Smooth muscle cell (in vitro differentiated cells): ENCODE measurements around the gene SLC25A19. TPM values are rescaled to one million over a fixed set of nuclear protein-coding genes. Genes with fewer than 3 reads are reported as not detected.
"Not testable (repeated sequence)": the region's sequence is repeated elsewhere in the genome, so short reads cannot be mapped to it uniquely, and the experiment has no call there.

Experiments used
- DNase-seq: peaks from one replicate; lab custom pipeline; 2025; ENCODE audit not compliant: unreplicated experiment; lab: John Stamatoyannopoulos, UW
- H2AFZ ChIP-seq: fragments of 200-600 bp; sonication (generic); 2 replicates; pipeline ENCODE4 v1.6.0; 2016; ENCODE audit warnings: antibody characterized with exemption, low read depth, mild to moderate bottlenecking
- H3F3A ChIP-seq: fragments of 200-600 bp; sonication (generic); 2 replicates; pipeline ENCODE4 v1.6.0; 2017; ENCODE audit warnings: antibody characterized with exemption, low read depth
- H3K27ac ChIP-seq: fragments of 200-600 bp; sonication (generic); 2 replicates; pipeline ENCODE4 v1.5.1; 2016; ENCODE audit warnings: low read depth, mild to moderate bottlenecking
- H3K27me3 ChIP-seq: fragments of 200-600 bp; sonication (generic); 2 replicates; pipeline ENCODE4 v1.6.1; 2016; ENCODE audit warnings: low read depth, mild to moderate bottlenecking
- H3K36me3 ChIP-seq: fragments of 200-600 bp; sonication (generic); 2 replicates; pipeline ENCODE4 v1.5.1; 2016; ENCODE audit warnings: low read depth
- H3K4me1 ChIP-seq: fragments of 200-600 bp; sonication (generic); 2 replicates; pipeline ENCODE4 v1.5.1; 2016; ENCODE audit warnings: low read depth
- H3K4me2 ChIP-seq: fragments of 200-600 bp; sonication (generic); 2 replicates; pipeline ENCODE4 v1.6.0; 2016; ENCODE audit warnings: mild to moderate bottlenecking
- H3K4me3 ChIP-seq: fragments of 200-600 bp; sonication (generic); 2 replicates; pipeline ENCODE4 v1.5.1; 2016; ENCODE audit warnings: mild to moderate bottlenecking
- H3K79me2 ChIP-seq: fragments of 200-600 bp; sonication (generic); 2 replicates; pipeline ENCODE4 v1.6.0; 2016; ENCODE audit warnings: low read depth, mild to moderate bottlenecking
- H3K9ac ChIP-seq: fragments of 200-600 bp; sonication (generic); 2 replicates; pipeline ENCODE4 v1.6.0; 2016; ENCODE audit warnings: low read depth
- H3K9me3 ChIP-seq: fragments of 200-600 bp; sonication (generic); replicated peaks from 2 replicates; pipeline ENCODE4 v1.5.1; 2016; ENCODE audit warnings: low read depth
- H4K20me1 ChIP-seq: fragments of 200-600 bp; sonication (generic); 2 replicates; pipeline ENCODE4 v1.6.0; 2016; ENCODE audit warnings: low read depth
- CTCF ChIP-seq: fragments of 200-600 bp; sonication (generic); IDR thresholded peaks from 2 replicates; pipeline ENCODE4 v1.5.1; 2017; ENCODE audit warnings: borderline replicate concordance, mild to moderate bottlenecking, antibody characterized with exemption; ENCODE audit not compliant: insufficient read depth, poor library complexity, severe bottlenecking
- WGBS: methylation state at CpG from one replicate; pipeline ENCODE4 v1.1.7; 2016; ENCODE audit warnings: low lambda C conversion rate; 5-methylcytosine and 5-hydroxymethylcytosine counted together
- polyA plus RNA-seq: library from polyadenylated mRNA; unstranded; fragments of >200 nt; fragmentation: Nextera tagmentation; extraction: Ambion mirVana; gene quantifications from 2 replicates; pipeline ENCODE4 v1.2.1, GENCODE V29; 2016
- total RNA-seq: library from RNA; depleted of rRNA; stranded (reverse); fragments of >200 nt; gene quantifications from 2 replicates; pipeline ENCODE4 v1.2.3, GENCODE V29; 2014

Gene SLC25A19
- total and polyA plus RNA-seq, 2 experiments from 2014 or later = 1.9 to 3.6 TPM

- H3K79me2 ChIP-seq = peaks cover 49% of the 10 kb centered on the region
- WGBS = 6% methylated on average over 31 of the region's 31 CpGs
Observed at GRCh38 chr17:75260641-75261335, 28.4 kb downstream of the SLC25A19 start.

GRCh38 chr17:75257228-75257627, 32.0 kb downstream of the SLC25A19 start:
- not testable (repeated sequence) for H3K27me3 ChIP-seq, H2AFZ ChIP-seq, H3K4me1 ChIP-seq, H3K27ac ChIP-seq, DNase-seq, H3K4me2 ChIP-seq, H3K9ac ChIP-seq, H3F3A ChIP-seq, H3K9me3 ChIP-seq, H3K4me3 ChIP-seq, H3K36me3 ChIP-seq
- 83% methylated on average over 2 of the region's 2 CpGs for WGBS
- Histone ChIP-seq H3K79me2 (peaks cover 46% of the 10 kb centered on the region), H4K20me1 (peaks cover 27% of the 10 kb centered on the region)

More at GRCh38 chr17:75260641-75261335, 28.4 kb downstream of the SLC25A19 start:
- DNase-seq = no peak
- H3K4me3 ChIP-seq = peak overlapping the region; percentile 88
- peak overlapping the region; percentile 96 for H3K27ac ChIP-seq
- H3K36me3 ChIP-seq = no peaks in the 10 kb centered on the region
- H3F3A ChIP-seq = no peaks in the 10 kb centered on the region
- no peaks in the 10 kb centered on the region for H3K9me3 ChIP-seq
- H4K20me1 ChIP-seq = peaks cover 17% of the 10 kb centered on the region
- H3K27me3 ChIP-seq = no peaks in the 10 kb centered on the region
- TF ChIP-seq CTCF = no peak
- H3K4me2 ChIP-seq = peak overlapping the region; percentile 96
- H3K9ac ChIP-seq = peak overlapping the region; percentile 97
- peak overlapping the region; percentile 37 for H2AFZ ChIP-seq
- peaks cover 16% of the 10 kb centered on the region for H3K4me1 ChIP-seq

GRCh38 chr17:75255954-75256698, 33.1 kb downstream of the SLC25A19 start:
- not testable (repeated sequence) for H3K4me1 ChIP-seq, DNase-seq, H3K9me3 ChIP-seq, H3K36me3 ChIP-seq, H3K4me2 ChIP-seq, H3K27ac ChIP-seq, H3K9ac ChIP-seq, H3K27me3 ChIP-seq, H2AFZ ChIP-seq, H3K4me3 ChIP-seq, H3F3A ChIP-seq
- WGBS = 95% methylated on average over 11 of the region's 11 CpGs
- Histone ChIP-seq H3K79me2 (peaks cover 51% of the 10 kb centered on the region), H4K20me1 (peaks cover 38% of the 10 kb centered on the region)

GRCh38 chr17:75252039-75252816, 37.0 kb downstream of the SLC25A19 start:
- no peak overlapping the region for H2AFZ ChIP-seq
- no peak overlapping the region for H3K27ac ChIP-seq
- TF ChIP-seq CTCF = no peak
- H3K79me2 ChIP-seq = peaks cover 35% of the 10 kb centered on the region
- no peak overlapping the region for H3K9ac ChIP-seq
- H3K4me1 ChIP-seq = no peaks in the 10 kb centered on the region
- no peak overlapping the region for H3K4me2 ChIP-seq
- no peaks in the 10 kb centered on the region for H3F3A ChIP-seq
- H3K4me3 ChIP-seq = no peak overlapping the region
- DNase-seq = no peak
- 95% methylated on average over 8 of the region's 8 CpGs for WGBS
- peaks cover 61% of the 10 kb centered on the region for H4K20me1 ChIP-seq
- no peaks in the 10 kb centered on the region for H3K27me3 ChIP-seq
- no peaks in the 10 kb centered on the region for H3K9me3 ChIP-seq
- H3K36me3 ChIP-seq = no peaks in the 10 kb centered on the region
